A549 treated with Hydrocortisone at 1 μM for 4 hours (cell line): Measurements from ENCODE around the gene DCHS1. TPM values are rescaled to one million over a fixed set of nuclear protein-coding genes. Genes with fewer than 3 reads are reported as not detected.

Experiments
- total RNA-seq: library from RNA; stranded (reverse); fragments of 200-300 nt; extraction: Qiagen RNA extraction; gene quantifications from 5 replicates; pipeline ENCODE4 v1.2.3, GENCODE V29; 2022

The DCHS1 gene
- 0.09 to 0.10 TPM (median 0.09 TPM) in 5 replicates for total RNA-seq

GRCh38 chr11:6655790-6656583 lies at the start of gene DCHS1:
Gene DCHS1 (minus strand): TSS chr11:6655809. CDS start chr11:6641613, 14,196 bp downstream.

GRCh38 chr11:6682936-6683861 lies 27.6 kb upstream of the DCHS1 start, which contains the start of gene MRPL17:
Gene MRPL17 (minus strand): TSS chr11:6683340. CDS start chr11:6683296, 44 bp downstream.

DNA sequence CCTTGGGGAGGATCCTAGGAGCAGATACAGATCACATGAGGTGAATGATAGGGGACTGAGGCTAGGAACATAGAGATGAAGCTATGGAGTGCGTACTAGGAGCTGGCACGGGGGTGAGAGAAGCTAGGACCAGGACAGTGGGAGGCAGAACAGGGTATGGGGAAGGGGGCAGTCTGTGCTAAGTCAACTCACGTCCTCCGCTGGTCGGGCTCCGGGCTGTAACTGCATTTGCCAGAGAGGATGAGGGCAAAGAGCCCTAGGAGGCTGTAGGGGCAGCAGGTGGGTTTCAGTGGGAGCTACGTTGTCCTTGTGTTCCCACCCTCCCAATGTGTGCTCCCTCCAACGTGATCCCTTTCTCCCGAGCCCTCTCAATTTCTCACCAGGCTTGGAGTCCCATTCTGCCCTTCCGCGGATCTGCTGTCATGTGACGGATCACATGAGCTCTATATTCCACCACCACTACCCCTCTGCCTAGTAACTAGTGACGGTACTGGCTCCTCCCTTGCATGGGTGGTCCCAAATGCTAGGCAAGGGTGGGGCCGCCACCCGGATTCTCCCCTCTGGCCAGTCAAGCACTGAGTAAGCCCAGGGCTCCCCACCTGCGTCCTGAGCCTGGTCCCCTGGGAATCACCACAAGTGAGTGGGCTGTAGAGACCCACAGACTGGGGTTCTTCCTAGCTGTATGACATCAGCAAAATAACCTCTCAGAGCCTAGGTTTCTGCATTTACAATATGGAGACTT lies 36.4 kb downstream of the DCHS1 start, which contains the start of gene TPP1:
TSS of gene TPP1 (minus strand) at position 419 of the 742 bp plus-strand sequence. CDS start at position 397, 22 bp downstream.

DNA sequence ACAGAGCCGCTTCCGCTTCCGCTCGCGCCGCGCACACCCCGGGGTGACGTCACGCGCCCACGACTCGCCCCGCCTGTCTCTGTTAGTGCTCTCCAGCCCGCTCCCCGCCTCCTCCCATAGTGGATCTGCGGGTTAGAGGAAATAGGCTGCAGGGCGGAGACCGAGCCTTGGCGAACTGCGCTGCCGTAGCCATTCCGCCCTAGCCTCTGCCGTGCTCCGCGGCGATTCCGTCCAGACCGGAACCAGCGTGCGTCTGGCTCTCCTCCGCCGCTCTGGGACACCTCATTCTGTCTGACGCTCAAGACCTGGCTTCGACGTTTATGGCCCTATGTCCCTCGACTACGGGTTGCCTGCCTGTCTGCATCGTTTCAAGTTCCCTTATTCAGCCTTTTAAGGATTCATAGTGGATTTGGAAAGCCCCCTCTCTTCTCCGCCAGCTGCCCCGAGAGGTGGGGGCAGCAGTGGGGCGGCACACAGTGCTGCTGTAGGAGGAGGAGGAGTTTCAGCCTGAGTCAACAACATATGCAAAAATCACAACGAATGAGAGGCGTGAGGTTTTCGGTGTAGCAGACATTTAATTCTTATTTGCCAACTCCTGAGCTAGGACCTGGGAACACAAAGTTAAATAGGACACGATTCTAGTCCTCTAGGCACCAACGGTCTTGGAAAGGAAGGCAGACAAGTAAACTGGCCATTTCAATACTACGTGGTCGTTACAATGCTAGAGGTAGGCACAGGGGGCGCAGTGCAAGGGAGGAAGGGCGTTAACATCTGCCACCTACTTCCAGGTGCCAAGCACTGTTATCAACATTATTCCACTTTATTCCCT lies 43.2 kb downstream of the DCHS1 start, which contains the start of gene TAF10:
TSS of gene TAF10 (minus strand) at position 4 of the 829 bp plus-strand sequence. CDS start 27 bp downstream, outside the sequence.

DNA sequence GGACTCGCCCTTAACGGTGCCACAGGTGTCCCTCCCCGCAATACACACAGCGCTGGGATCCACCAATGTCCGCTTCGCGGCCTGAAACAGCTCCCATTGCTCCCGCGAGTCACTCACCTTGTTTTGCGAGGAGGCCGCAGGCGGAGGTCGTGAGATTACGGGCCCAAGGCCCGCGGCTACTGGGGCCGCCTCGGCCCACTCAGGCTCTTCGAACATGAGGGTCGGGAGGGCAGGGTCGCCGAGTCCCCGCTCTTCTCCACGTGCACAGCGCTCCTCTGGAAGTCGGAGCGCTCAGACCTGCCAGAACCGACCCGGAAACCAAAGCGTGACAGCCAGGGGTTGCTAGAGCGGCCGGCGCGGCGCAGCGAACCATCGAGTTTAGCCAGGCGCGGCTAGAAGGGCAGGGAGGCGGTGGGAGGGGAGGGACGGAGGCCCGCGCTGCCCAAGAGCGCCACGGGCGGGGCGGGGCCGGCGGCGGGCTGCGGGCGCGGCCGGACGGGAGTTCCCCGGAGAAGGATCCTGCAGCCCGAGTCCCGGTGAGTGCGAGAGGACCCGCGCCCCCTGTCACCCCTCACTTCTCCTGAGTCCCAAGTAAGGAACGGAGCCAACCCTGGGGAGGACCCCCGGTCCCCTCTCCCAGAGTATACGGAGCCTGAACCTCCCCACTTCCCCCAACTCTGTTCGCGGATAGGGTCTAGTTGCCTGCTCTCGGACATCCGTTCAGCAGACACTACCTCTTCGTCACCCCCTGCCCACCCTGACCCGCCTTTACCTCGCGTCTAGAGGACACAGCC lies 52.1 kb downstream of the DCHS1 start, which contains the start of the genes ILK and RRP8:
TSS of gene ILK (plus strand) at position 488 of the 794 bp plus-strand sequence. CDS start 498 bp downstream, outside the sequence.
TSS of gene RRP8 (minus strand) at position 330 of the 794 bp plus-strand sequence. CDS start at position 216, 114 bp downstream.

Other genes with a start within 250 kb of the DCHS1 start
- 16.6 to 20.1 TPM (median 18.9 TPM) in 5 replicates for gene APBB1, start 236.7 kb downstream of the DCHS1 start, total RNA-seq
- gene HPX, start 214.8 kb downstream of the DCHS1 start, total RNA-seq = 0.48 to 0.66 TPM (median 0.51 TPM) in 5 replicates
- gene TRIM3, start 181.9 kb downstream of the DCHS1 start, total RNA-seq = 16.0 to 21.4 TPM (median 17.6 TPM) in 5 replicates
- 53.3 to 59.5 TPM (median 55.2 TPM) in 5 replicates for gene ARFIP2, start 174.5 kb downstream of the DCHS1 start, total RNA-seq
- 27.1 to 36.2 TPM (median 33.5 TPM) in 5 replicates for gene TIMM10B, start 174.3 kb downstream of the DCHS1 start, total RNA-seq
- 2.5 to 3.4 TPM (median 2.9 TPM) in 5 replicates for gene DNHD1, start 158.5 kb downstream of the DCHS1 start, total RNA-seq
- gene RRP8, start 52.2 kb downstream of the DCHS1 start, total RNA-seq = 26.0 to 38.0 TPM (median 32.7 TPM) in 5 replicates
- gene ILK, start 52.0 kb downstream of the DCHS1 start, total RNA-seq = 112 to 121 TPM (median 115 TPM) in 5 replicates
- 134 to 257 TPM (median 219 TPM) in 5 replicates for gene TAF10, start 43.6 kb downstream of the DCHS1 start, total RNA-seq
- 41.2 to 46.0 TPM (median 44.5 TPM) in 5 replicates for gene TPP1, start 36.4 kb downstream of the DCHS1 start, total RNA-seq
- 80.2 to 104 TPM (median 93.9 TPM) in 5 replicates for gene MRPL17, start 27.5 kb upstream of the DCHS1 start, total RNA-seq
- gene OR2AG2, start 116.2 kb upstream of the DCHS1 start, total RNA-seq = 0.07 to 0.20 TPM in 2 of 5 replicates, not detected in the others
- not detected in 5 replicates for gene OR2AG1, start 127.2 kb upstream of the DCHS1 start, total RNA-seq
- gene OR6A2, start 143.9 kb upstream of the DCHS1 start, total RNA-seq = not detected in 5 replicates
- gene OR10A5, start 189.9 kb upstream of the DCHS1 start, total RNA-seq = not detected in 5 replicates
- not detected in 5 replicates for gene OR10A2, start 207.2 kb upstream of the DCHS1 start, total RNA-seq
- not detected in 5 replicates for gene OR10A4, start 220.8 kb upstream of the DCHS1 start, total RNA-seq
- gene OR2D2, start 236.7 kb upstream of the DCHS1 start, total RNA-seq = not detected in 5 replicates